Breast epithelium (tissue), 4 donors: Measurements from ENCODE around the gene C4orf36. TPM values are rescaled to one million over a fixed set of nuclear protein-coding genes. Genes with fewer than 3 reads are reported as not detected.
"Not testable (repeated sequence)": the region's sequence is repeated elsewhere in the genome, so short reads cannot be mapped to it uniquely, and the experiment has no call there.

ENCODE experiments used
- DNase-seq, 2 donors: peaks; one replicate each; pipeline ENCODE4 v3.0.0-alpha.2; 2019; ENCODE audit warnings: low spot score in 2 of 2
- H3K27ac ChIP-seq, 2 donors: fragments of 200-600 bp; sonication (generic) in 1 of 2; one replicate each; pipeline ENCODE4 v1.5.1; 2016 to 2019; ENCODE audit warnings: mild to moderate bottlenecking in 1 of 2
- H3K27me3 ChIP-seq, 2 donors: fragments of 200-600 bp; sonication (generic) in 1 of 2; one replicate each; pipeline versions ENCODE4 v1.5.1 to v1.6.0; 2017 to 2019; ENCODE audit warnings: control low read depth in 1 of 2, mild to moderate bottlenecking in 1 of 2
- H3K36me3 ChIP-seq: fragments of 200-600 bp; one replicate; pipeline ENCODE4 v1.5.1; 2019
- H3K4me1 ChIP-seq, 2 donors: fragments of 200-600 bp; sonication (generic); one replicate each; pipeline ENCODE4 v1.5.1; 2016 to 2019; ENCODE audit warnings: control low read depth in 1 of 2
- H3K4me3 ChIP-seq, 3 donors: fragments of 200-600 bp; sonication (generic); 1 replicate in 2 of 3; 2 replicates in 1 of 3; pipeline ENCODE4 v1.5.1; 2016 to 2019; ENCODE audit warnings: mild to moderate bottlenecking in 3 of 3, moderate library complexity in 2 of 3
- H3K9me3 ChIP-seq, 2 donors: fragments of 200-600 bp; sonication (generic) in 1 of 2; one replicate each; pipeline ENCODE4 v1.5.1; 2016 to 2019; ENCODE audit warnings: control low read depth in 1 of 2
- POLR2A ChIP-seq: fragments of 450-650 bp; IDR thresholded peaks from one replicate; pipeline ENCODE4 v1.6.1; 2016; ENCODE audit warnings: antibody characterized with exemption, mild to moderate bottlenecking, moderate library complexity
- POLR2AphosphoS5 ChIP-seq, 3 donors: sonication (generic); formaldehyde crosslinking; IDR thresholded peaks; one replicate each; pipeline ENCODE4 v1.6.1; 2017; ENCODE audit warnings: antibody characterized with exemption in 3 of 3
- intact Hi-C: fragments of 100-400 bp; cut with DNase I; formaldehyde crosslinking; loops from one replicate; pipeline ENCODE4 v1.15.1; 2023; ENCODE audit warnings: low total_unique reads
- total RNA-seq, 3 donors: library from RNA; depleted of rRNA; stranded (reverse); fragments of >200 nt; gene quantifications; one replicate each; pipeline ENCODE4 v1.1.0, GENCODE V29; 2016
- TF ChIP-seq, protein P1 (sequence below), 3 donors: fragments of 450-650 bp; IDR thresholded peaks; one replicate each; pipeline ENCODE4 v1.5.1; 2016 to 2017; ENCODE audit warnings: antibody characterized with exemption in 3 of 3, mild to moderate bottlenecking in 3 of 3, moderate library complexity in 3 of 3

Gene C4orf36
- total RNA-seq, 3 donors from 2014 or later = 0.96 to 6.6 (median 5.7) TPM

DNA sequence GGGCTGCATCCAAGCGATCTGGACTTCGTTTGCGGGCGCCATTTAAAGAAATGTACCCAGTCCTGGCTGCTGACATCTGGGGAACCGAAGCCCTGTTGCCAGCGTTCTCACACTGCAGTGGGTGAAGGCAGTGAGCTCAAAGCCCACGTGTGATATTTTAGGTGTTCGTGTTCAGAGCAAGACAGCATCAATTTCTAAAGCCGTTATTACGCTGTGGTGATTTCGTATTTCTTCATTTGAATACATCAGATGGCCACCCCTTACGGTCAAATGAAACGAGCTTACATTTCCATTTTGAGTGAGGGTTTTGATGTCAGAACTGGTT lies 376 bp upstream of the C4orf36 start:
- H3K9me3 ChIP-seq = no peaks in the 10 kb centered on the region
- no peak for TF ChIP-seq POLR2AphosphoS5 (IDR thresholded peaks at IDR 0.05)
- TF ChIP-seq POLR2A = no peak
- TF ChIP-seq, protein P1, sequence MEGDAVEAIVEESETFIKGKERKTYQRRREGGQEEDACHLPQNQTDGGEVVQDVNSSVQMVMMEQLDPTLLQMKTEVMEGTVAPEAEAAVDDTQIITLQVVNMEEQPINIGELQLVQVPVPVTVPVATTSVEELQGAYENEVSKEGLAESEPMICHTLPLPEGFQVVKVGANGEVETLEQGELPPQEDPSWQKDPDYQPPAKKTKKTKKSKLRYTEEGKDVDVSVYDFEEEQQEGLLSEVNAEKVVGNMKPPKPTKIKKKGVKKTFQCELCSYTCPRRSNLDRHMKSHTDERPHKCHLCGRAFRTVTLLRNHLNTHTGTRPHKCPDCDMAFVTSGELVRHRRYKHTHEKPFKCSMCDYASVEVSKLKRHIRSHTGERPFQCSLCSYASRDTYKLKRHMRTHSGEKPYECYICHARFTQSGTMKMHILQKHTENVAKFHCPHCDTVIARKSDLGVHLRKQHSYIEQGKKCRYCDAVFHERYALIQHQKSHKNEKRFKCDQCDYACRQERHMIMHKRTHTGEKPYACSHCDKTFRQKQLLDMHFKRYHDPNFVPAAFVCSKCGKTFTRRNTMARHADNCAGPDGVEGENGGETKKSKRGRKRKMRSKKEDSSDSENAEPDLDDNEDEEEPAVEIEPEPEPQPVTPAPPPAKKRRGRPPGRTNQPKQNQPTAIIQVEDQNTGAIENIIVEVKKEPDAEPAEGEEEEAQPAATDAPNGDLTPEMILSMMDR (IDR thresholded peaks at IDR 0.05) = no peak
- H3K27ac ChIP-seq = peak overlapping the region; percentile 92 to 99
- intact Hi-C loops = no loop called here
- DNase-seq = no peak
- no peaks in the 10 kb centered on the region for H3K36me3 ChIP-seq
- H3K4me1 ChIP-seq = no peaks in the 10 kb centered on the region
- H3K27me3 ChIP-seq = no peaks in the 10 kb centered on the region
- peak overlapping the region; percentile 73 to 91 (median 87) for H3K4me3 ChIP-seq

GRCh38 chr4:86890790-86891189 lies 1.4 kb downstream of the C4orf36 start:
- intact Hi-C loops = no loop called here
- Histone ChIP-seq H3K36me3 (no peaks in the 10 kb centered on the region), H3K4me3 (peak overlapping the region in 2 of 3 donors; percentile 73 to 91), H3K27me3 (no peaks in the 10 kb centered on the region), H3K27ac (peak overlapping the region; percentile 92 to 99), H3K9me3 (no peaks in the 10 kb centered on the region), H3K4me1 (no peaks in the 10 kb centered on the region)
- TF ChIP-seq POLR2A (no peak), POLR2AphosphoS5 (IDR thresholded peaks at IDR 0.05) (peak in 1 of 3 donors; percentile 26)
- TF ChIP-seq, protein P1 (IDR thresholded peaks at IDR 0.05) = no peak
- DNase-seq = no peak

DNA sequence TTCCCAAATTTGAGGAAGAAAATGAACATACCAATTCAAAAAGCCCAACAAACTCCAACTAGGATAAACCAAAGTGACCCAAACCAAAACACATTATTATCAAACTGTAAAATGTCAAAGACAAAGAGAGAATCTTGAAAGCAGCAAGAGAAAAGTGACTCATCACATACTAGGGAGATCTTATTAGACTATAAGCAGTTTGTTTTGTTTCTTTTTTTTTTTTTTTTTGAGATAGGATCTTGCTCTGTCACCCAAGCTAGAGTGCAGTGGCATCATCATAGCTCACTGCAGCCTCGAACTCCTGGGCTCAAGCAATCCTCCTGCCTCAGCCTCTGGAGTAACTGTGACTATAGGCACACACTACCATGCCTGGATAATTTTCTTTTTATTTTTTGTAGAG lies 12.6 kb downstream of the C4orf36 start:
- H3K27ac ChIP-seq = no peak overlapping the region
- TF ChIP-seq POLR2AphosphoS5 (IDR thresholded peaks at IDR 0.05) = no peak
- TF ChIP-seq POLR2A = no peak
- TF ChIP-seq, protein P1 (IDR thresholded peaks at IDR 0.05) = no peak
- no peak for DNase-seq
- intact Hi-C loops = no loop called here
- H3K4me1 ChIP-seq = no peaks in the 10 kb centered on the region
- H3K9me3 ChIP-seq = peaks cover 18 to 22% of the 10 kb centered on the region in 2 donors
- H3K27me3 ChIP-seq = no peaks in the 10 kb centered on the region
- no peak overlapping the region for H3K4me3 ChIP-seq
- H3K36me3 ChIP-seq = no peaks in the 10 kb centered on the region

DNA sequence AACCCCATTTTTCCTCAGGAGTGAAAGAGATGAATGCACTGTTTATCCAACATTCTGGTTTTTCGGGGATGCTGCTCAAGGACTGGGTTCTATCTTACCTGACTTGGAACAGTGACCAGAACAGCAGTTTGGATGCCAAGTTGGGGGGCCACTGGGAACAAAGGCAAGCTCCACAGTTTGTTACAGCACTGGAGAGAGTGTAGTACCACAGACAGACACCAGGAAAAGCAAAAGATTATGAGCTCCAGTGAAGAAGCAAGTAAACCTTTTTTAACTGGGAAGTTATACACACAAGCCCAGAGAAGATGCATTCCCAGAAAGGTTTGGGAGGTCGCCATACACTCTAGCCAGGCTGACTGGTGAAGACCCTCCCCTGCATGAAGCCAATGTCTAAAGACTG lies 13.6 kb downstream of the C4orf36 start:
- Histone ChIP-seq H3K4me3 (no peak overlapping the region), H3K4me1 (no peaks in the 10 kb centered on the region), H3K27me3 (no peaks in the 10 kb centered on the region), H3K27ac (no peak overlapping the region), H3K9me3 (peaks cover 18 to 22% of the 10 kb centered on the region in 2 donors), H3K36me3 (no peaks in the 10 kb centered on the region)
- TF ChIP-seq, protein P1 (IDR thresholded peaks at IDR 0.05) = no peak
- TF ChIP-seq POLR2A (no peak), POLR2AphosphoS5 (IDR thresholded peaks at IDR 0.05) (no peak)
- intact Hi-C loops = no loop called here
- no peak for DNase-seq

DNA sequence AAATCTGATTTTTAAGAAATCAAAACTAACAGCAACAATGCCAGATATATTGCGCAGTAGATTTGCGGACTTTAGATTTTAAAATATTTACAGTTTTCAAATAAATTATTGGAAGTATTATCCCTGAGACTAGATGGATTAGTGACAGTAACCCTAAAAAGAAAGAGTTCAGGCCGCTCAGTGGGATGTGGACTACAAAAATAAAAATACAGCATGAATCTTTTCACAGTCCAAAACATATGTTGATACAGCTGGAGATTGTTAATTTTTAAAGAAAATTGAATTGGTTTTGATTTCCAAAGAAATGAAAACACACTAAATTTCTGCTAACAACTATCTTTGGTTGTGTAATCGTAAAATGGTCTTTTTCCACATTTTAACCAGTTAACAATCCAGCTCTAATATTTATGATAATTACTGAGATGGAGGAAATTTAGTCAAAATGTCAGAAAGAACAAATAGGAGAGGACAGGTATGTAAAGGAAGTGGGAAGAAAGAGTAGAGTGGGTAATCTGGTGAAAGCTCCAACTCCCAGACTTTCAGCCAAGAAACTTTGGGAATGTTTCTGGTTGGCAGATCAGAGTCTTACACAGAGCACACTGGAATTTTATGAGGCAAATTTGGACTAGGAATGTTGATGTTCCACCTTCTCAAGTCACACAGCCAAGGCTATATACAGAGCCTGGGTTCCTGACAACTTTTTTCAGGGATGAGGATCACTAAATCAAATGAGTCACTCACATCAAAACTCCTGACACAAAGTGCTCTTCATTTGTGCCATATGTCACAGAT lies 15.1 kb downstream of the C4orf36 start:
- Histone ChIP-seq H3K9me3 (peaks cover 18 to 22% of the 10 kb centered on the region in 2 donors), H3K27ac (peak overlapping the region; percentile 12 to 23), H3K27me3 (no peaks in the 10 kb centered on the region), H3K4me1 (no peaks in the 10 kb centered on the region), H3K4me3 (no peak overlapping the region), H3K36me3 (no peaks in the 10 kb centered on the region)
- TF ChIP-seq POLR2AphosphoS5 (IDR thresholded peaks at IDR 0.05) = no peak
- TF ChIP-seq, protein P1 (IDR thresholded peaks at IDR 0.05) = no peak
- no peak for TF ChIP-seq POLR2A
- intact Hi-C loops = no loop called here
- no peak for DNase-seq

DNA sequence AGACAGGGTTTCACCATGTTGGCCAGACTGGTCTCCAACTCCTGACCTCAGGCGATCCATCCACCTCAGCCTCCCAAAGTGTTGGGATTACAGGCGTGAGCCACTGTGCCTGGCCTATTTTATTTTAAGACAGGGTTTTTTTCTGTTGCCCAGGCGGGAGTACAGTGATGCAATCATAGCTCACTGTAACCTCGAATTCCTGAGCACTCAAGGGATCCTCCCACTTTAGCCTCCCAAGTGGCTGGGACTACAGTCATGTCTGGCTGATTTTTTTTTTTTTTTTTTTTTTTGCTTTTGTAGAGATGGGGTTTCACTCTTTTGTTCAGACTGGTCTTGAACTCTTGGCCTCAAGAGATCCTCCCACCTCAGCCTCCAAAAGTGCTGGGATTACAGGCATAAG lies 16.8 kb downstream of the C4orf36 start:
- peaks cover 18 to 22% of the 10 kb centered on the region in 2 donors for H3K9me3 ChIP-seq
- H3K4me3 ChIP-seq, DNase-seq, H3K27ac ChIP-seq, H3K36me3 ChIP-seq, intact Hi-C loops, H3K27me3 ChIP-seq, H3K4me1 ChIP-seq: not testable (repeated sequence)
